ENCODE measurements around the gene USP26.

DNA sequence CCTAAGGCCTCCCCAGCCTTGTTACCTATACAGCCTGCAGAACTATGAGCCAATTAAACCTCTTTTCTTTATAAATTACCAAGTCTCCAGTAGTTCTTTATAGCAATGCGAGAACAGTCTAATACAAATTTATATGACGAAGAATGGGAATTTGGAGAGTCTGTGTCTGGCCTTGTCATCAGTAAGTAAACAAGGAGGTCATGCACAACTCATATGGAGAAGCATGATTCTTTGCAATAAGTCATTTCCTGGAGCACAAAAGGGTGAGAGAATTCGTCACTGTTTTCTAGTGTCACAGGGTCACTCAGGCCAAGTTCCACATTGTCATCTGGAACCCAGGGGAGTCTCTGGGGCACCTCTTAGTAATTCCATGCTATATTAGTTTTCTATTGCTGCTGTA is 89.5 kb downstream of the USP26 start:
- no peak for TF ChIP-seq EZH2 (IDR thresholded peaks at IDR 0.05; ENCODE audit: borderline replicate concordance)
- TF ChIP-seq, protein P1, sequence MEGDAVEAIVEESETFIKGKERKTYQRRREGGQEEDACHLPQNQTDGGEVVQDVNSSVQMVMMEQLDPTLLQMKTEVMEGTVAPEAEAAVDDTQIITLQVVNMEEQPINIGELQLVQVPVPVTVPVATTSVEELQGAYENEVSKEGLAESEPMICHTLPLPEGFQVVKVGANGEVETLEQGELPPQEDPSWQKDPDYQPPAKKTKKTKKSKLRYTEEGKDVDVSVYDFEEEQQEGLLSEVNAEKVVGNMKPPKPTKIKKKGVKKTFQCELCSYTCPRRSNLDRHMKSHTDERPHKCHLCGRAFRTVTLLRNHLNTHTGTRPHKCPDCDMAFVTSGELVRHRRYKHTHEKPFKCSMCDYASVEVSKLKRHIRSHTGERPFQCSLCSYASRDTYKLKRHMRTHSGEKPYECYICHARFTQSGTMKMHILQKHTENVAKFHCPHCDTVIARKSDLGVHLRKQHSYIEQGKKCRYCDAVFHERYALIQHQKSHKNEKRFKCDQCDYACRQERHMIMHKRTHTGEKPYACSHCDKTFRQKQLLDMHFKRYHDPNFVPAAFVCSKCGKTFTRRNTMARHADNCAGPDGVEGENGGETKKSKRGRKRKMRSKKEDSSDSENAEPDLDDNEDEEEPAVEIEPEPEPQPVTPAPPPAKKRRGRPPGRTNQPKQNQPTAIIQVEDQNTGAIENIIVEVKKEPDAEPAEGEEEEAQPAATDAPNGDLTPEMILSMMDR (IDR thresholded peaks at IDR 0.05; ENCODE audit: poor library complexity), result no peak
